Measurements from ENCODE around the gene DPY19L3. TPM values are rescaled to one million over a fixed set of nuclear protein-coding genes. Genes with fewer than 3 reads are reported as not detected.

The DPY19L3 gene
- total RNA-seq, 4 donors from 2014 or later = 20.8 to 43.8 (median 34.7) TPM

DNA sequence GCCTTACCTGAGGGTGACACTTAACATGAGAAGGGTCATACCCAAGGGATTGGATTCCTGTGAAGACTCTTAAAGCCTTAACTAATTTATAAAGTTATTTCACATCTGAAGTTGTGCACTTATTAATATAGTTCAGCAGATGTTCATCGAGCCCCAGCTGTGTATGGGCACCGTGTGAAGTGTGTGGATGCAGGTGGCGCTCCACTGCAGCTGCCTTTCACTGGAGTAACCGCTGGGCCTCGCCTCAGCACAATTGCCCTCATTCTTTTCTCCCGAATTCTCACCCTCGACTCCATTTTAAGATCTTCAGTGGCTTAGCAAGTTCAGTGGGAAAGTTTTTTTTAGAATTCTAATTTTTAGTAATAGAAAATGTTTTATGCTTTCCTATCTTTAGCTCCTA, 66.2 kb downstream of the DPY19L3 start:
- no peak for DNase-seq (ENCODE audit: low spot score)
- no peak for TF ChIP-seq CTCF (IDR thresholded peaks at IDR 0.05)
- ATAC-seq (ENCODE audit: low FRiP score) = no peak

DNA sequence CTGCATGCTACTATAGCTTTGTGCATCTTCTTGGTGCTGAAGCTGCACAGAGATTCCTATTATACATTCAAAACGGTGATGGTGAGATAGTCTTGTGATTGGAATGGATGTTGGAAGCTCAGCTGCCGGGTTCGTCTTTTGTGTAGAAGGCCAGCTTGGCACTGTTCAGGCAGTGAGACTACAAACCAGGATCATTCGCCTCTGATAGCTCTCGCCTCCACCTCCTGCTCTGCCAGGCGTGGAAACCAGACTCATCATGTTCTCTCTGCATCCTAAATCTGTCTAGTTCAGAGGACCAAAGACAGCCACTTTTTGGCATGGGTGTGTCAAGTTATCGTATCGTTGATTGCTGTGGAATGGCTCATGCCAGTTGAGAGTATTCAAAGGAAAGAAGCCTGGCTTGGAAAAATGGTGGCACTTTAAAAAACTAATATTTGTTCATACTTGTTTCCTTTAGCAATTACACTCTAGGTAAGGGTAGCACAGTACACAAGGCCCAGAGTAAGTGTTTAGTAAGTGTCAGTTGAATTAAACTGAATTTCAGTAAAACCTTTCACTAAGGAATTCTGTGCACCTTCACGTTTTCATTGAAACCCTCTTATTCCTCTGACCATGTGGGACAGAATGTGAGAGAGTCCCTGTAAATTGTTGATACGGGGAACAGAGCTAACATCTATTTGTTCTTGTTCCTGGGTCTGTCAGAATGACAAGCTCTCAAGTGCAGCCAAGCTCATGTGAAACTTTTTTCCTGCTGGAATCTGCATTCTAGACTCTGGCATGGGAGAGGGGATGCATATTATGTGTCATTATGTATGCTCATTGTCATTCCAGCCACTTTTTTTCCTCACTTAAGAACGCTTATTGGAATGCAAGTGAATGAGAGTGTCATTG, 69.8 kb downstream of the DPY19L3 start:
- DNase-seq (ENCODE audit: low spot score) (no peak), ATAC-seq (ENCODE audit: low FRiP score) (no peak)
- no peak for TF ChIP-seq CTCF (IDR thresholded peaks at IDR 0.05)

DNA sequence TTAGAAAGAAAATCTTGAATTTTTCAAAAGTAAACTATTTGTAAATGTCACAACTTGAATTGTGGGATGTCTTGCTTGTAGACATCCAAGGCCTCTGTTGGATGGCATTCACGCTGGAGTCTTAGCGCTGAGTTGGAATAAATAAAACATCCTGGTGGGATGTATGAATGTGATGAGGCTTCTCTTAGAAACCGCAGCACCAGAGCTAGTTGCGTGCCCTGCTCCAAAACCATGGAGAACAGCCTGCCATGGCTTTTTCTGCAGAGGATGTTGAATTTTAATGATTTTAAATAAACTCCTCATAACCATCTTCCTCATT, 70.4 kb downstream of the DPY19L3 start:
- TF ChIP-seq CTCF (IDR thresholded peaks at IDR 0.05) = no peak
- ATAC-seq (ENCODE audit: low FRiP score) (no peak), DNase-seq (ENCODE audit: low spot score) (no peak)

GRCh38 chr19:32480321-32480720, 74.8 kb downstream of the DPY19L3 start:
- no peak for TF ChIP-seq CTCF (IDR thresholded peaks at IDR 0.05)
- ATAC-seq (ENCODE audit: low FRiP score) (no peak), DNase-seq (ENCODE audit: low spot score) (no peak)

GRCh38 chr19:32483574-32483973, 78.0 kb downstream of the DPY19L3 start:
- no peak for TF ChIP-seq CTCF (IDR thresholded peaks at IDR 0.05)
- ATAC-seq (ENCODE audit: low FRiP score) (no peak), DNase-seq (ENCODE audit: low spot score) (no peak)

DNA sequence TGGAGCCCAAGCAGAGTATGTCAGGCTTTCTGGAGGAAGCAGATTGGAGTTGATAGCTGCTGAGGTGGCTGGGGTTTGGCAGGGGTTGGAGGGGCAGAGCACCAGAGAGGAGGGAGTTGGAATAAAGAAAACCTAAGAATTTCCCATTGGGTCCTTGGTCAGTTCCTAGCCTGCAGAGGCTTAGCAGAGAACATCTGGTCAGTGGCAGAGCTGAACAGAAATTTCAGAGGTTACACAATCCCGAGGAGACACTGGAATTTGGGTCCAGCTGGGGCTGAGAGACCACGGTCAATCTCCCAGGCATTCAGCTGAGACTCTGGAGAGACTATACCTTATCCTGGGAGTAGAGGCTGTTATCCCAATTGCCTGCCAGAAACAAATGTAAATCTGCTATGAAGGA, 84.4 kb downstream of the DPY19L3 start:
- TF ChIP-seq CTCF (IDR thresholded peaks at IDR 0.05) = no peak
- DNase-seq (ENCODE audit: low spot score) (no peak), ATAC-seq (ENCODE audit: low FRiP score) (no peak)

DNA sequence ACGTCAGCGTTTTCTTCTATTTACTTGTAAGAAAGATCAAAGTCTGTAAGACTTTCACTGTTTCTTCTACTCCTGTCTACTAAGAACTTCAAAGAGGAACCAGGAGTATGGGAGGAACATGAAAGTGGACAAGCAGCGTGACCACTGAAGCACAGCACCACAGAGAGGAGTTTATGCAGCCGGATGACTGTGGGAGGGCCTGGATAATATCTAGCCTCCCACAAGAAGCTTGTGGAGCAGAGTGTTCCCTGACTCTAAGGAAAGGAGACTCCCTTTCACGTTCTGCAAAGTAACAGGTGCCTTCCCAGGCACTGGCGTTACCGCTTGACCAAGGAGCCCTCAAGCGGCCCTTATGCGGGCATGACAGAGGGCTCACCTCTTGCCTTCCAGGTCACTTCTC, 91.8 kb downstream of the DPY19L3 start:
- DNase-seq (ENCODE audit: low spot score) = no peak
- no peak for ATAC-seq (ENCODE audit: low FRiP score)
- TF ChIP-seq CTCF (IDR thresholded peaks at IDR 0.05) = no peak

All from omental fat pad (tissue), 4 donors.